Activated CD4-positive, CD25-positive, alpha-beta regulatory T cell treated with anti-CD3 and anti-CD28 coated beads, Interleukin-2, amount 50 U/mL, for 24 hours (primary cell): Measurements from ENCODE around the gene SMG6.
A peak's percentile ranks its signal among the peaks of the same experiment; 100 is the strongest.
"Not testable (repeated sequence)": the region's sequence is repeated elsewhere in the genome, so short reads cannot be mapped to it uniquely, and the experiment has no call there.

Experiments used
- ATAC-seq, 2 donors: fragments of 150-1000 bp; cut with Tn5 transposase; one replicate each; pipeline ENCODE4 v1.10.0; 2021; ENCODE audit warnings: mild to moderate bottlenecking in 1 of 2, moderate library complexity in 1 of 2

Gene SMG6

DNA sequence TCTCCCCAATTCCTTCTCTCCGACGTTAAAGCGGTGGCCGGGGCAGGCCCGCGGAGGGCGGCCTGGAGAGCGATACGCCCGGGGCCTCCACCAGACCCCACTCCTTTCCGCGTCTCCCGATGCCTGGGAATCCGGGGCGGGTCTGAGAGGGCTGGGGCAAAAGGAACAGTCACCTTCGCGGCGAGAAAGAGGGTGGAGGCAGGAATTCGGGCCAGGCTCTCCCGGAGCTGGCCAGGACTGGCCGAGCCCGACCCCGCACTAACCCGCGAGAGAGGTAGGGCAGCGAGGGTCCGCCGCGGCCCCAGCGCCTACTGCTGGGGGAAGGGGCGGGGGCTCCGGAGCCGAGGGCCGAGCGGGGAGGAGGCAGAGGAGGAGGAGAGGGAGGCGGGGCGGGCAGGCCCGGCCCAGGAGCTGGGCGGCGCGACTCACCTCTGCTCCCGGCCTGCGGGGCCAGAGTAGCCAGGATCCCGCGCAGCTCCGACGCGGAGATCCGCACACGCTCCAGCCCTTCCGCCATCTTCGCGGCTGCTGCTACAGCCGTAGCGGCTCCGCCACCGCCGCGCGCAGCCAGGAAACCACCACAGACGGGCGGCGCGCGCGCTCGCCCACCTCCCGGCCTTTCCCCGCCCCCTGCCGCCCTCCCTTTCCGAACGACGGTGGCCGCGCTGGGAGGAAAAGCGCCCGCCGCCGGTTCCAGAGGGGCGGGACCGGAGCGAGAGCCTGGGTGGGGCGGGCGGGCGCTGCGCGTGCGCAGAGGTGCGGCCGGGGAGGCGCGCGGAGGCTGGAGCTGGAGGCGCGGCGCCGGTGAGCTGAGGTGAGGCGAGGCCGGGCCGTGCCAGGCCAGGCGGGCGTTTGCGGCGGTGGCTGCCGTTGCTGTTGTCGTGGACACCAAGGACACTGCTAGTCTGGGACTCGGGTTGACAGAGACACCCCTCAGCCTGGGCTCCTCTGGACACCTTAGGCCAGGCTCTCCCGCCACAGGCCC is at the start of gene SMG6, which contains the start of gene SRR:
Gene SMG6 (minus strand): TSS at position 582 of the 985 bp plus-strand sequence. CDS start 65 bp downstream, at position 517.
Gene SRR (plus strand): TSS at position 747 of the 985 bp plus-strand sequence. CDS start 11,611 bp downstream, outside the sequence.
- peak; percentile 84 to 87 for ATAC-seq

GRCh38 chr17:2351269-2351668 is 47.7 kb upstream of the SMG6 start:
- ATAC-seq: no peak

DNA sequence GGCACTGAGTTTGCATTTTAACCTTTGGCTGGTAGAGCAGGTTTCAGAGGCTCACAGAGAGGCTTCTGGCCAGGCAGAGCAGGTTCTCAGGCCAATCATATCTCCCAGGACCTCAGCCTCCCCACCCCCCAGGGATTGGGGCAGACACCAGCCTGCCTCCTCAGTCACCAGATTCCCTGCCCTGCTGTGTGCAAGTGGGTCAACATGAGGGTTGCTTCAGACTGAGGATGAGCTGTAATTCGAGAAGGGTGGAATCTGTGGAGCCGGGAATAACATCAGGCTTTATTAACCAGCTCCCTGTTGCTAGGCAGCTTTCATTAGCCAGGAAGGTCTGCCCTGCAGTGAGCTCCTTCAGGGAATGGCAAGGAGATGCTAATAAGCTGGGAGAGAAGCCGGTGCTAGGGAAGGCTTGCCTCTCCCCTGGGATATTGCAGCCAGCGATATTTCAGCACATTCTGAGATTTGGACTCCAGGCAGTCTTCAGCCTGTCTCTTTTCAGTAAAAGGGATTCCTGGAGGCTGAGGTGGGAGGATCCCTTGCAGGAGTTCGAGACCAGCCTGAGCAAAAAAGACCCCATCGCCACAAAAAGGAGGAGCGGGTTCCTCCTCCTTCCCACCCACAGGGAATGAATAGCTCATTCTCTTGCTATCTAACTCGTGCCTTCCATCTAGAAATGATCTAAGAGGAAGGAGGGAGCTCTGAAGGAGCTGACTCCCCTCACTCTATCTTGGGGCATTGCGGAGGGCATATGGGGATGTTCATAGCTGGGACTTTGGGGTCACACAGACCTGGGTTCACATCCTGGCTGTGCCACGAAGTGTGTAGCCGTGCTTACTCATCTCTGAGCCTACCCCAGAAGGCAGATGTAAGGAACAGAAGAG is 44.5 kb upstream of the SMG6 start:
- ATAC-seq: no peak

- ATAC-seq: no peak
Observed at GRCh38 chr17:2346475-2346874, 42.9 kb upstream of the SMG6 start.

DNA sequence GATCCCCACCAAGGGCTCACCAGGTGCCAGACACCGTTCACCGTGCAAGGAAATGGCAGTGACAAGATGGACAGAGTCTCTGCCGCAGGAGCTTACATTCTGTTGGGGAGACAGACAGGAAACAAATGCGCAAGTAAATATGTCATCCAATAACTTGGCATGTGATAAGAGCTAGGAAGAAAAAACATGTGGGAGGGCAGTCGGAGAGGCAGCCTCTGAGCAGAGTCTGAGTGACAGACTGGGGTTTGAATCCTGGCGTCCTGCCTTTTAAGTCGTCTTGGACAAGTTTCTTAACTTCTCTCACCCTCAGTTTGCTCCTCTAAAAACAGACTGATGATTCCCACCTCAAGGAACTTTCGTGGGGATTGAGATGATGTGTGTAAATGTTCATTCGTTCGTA is 40.9 kb upstream of the SMG6 start:
- no peak for ATAC-seq

DNA sequence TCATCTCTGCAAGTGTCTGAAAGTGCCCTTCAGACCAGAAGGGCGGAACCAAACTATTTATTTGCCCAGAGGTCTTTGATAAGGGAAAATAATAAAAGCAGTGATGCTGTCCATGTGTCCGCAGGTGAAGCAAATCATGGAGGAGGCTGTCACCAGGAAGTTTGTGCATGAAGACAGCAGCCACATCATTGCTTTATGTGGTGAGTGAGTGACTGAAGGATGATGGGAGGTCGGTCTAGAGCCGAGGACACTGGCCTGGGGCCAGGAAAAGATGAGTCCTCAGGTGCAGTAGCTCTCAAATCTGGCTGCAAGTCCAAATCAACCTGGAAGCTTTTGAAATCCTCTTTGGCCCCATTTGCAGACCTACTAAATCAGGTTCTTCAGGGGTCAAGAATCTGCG is 39.8 kb upstream of the SMG6 start:
- ATAC-seq: peak; percentile 48 to 55

GRCh38 chr17:2338315-2338657 is 34.7 kb upstream of the SMG6 start:
- no peak for ATAC-seq

- peak; percentile 18 to 25 for ATAC-seq
Observed at GRCh38 chr17:2337544-2338314, 34.1 kb upstream of the SMG6 start.

- peak; percentile 60 to 64 for ATAC-seq
Observed at GRCh38 chr17:2336852-2337543, 33.4 kb upstream of the SMG6 start, which contains the start of gene SGSM2. SGSM2 (plus strand) TSS chr17:2337501; CDS start chr17:2337689, 188 bp downstream.

DNA sequence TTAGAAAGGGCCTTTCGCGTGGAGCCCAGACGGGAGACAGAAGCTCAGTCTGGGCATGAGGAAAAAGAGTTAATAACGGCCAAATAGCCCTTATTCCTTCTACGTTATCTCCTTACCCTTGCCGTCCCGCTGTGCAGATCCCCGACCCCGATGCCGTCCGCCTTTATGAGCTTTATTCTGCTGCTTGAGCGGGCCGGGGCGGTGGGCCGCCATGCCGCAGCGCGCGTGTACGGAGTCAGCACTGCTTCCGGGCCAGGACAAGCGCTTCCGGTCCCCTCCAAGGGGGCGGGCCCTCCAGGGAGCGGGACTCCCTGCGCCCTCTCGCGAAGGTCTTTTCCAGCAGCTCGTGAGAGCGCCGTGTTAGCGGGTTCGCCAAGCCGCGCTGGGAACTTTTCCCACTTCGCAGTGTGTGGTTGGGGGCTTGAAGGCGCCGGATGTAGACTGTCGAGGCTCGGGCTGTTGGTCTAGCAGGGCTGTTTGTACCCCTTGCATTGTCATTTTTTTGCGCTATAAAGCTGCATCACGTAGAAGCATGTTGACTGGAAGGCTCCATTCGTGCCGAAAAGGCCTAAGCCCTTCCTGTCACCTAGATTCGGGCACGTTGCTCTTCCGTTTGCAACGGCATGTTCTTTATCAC is 32.7 kb upstream of the SMG6 start, which contains the start of gene TSR1:
Gene TSR1 (minus strand): TSS at position 243 of the 637 bp plus-strand sequence. CDS start 30 bp downstream, at position 213.
- peak; percentile 93 for ATAC-seq

DNA sequence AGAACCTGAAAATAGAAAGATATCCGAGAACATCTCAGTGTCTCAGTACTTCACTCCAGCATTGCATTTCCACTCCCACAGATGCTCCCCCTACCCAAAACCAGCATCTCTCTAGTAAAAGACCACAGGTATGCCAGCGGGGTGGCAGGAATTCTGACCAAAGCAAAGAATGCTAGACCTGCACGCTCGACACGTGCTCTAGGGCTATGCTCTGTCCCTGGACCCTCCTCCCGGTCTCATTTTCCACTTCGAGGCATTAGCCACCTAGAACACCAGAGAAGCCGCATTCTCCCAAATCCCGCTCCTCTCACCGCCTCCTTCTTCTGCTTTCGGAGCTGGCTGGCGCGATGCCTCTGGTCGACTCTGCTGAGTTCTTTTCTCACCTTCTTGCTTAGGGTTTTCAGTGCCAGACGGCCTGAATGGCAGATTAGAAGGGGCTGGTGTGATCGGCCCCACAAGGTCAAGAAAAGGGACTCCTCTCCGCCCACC is 32.2 kb upstream of the SMG6 start:
- no peak for ATAC-seq

DNA sequence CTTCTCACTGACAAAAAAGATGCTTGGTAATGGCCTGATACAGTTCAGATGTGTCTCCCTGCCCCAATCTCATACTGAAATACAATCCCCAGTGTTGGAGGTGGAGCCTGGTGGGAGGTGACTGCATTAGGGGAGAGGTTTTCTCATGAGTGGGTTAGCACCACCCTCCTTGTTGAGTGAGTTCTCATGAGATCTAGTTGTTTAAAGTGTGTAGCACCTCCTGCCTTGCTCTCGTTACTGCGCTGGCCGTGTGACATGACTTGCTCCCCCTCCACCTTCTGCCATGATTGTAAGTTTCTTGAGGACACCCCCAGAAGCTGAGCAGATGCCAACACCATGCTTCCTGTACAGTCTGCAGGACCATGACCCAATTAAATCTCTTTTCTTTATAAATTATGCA is 27.7 kb upstream of the SMG6 start:
- no peak for ATAC-seq

DNA sequence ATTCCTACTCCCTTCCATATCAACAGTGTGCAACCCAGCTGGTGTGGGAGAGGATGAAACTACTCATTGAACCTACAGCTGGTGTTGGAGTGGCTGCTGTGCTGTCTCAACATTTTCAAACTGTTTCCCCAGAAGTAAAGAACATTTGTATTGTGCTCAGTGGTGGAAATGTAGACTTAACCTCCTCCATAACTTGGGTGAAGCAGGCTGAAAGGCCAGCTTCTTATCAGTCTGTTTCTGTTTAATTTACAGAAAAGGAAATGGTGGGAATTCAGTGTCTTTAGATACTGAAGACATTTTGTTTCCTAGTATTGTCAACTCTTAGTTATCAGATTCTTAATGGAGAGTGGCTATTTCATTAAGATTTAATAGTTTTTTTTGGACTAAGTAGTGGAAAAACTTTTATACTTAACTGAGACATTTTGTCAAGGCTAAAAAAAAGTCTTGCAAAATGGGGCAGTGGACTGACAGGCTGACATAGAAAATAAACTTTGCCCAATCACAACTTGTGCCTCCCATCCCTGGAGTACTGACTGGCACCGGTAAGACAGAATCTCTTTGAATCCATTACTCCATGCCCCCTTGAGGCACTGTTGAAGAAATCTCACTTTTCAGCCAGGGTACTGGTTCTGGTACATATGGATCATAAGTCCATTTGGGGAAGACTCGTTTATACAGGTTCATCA is 20.2 kb upstream of the SMG6 start:
- no peak for ATAC-seq

- ATAC-seq: no peak
Observed at GRCh38 chr17:2321399-2321798, 17.8 kb upstream of the SMG6 start.

GRCh38 chr17:2319051-2319450 is 15.5 kb upstream of the SMG6 start:
- no peak for ATAC-seq

DNA sequence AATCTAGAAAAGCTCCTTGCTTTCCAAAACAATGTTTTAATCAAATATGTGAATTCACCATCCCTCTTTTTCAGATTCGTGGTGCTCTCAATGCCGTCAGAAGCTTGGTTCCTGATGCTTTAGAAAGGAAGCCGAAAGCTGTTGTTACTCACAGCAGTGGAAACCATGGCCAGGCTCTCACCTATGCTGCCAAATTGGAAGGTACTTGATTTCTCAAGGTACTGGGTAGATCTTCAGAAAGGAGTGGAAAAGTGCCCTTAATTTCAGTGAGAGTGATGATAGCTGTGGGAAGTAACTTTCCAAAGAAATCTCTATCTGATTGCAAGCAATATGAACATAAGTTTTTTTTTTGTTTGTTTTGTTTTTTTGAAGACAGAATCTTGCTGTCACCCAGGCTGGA is 14.2 kb upstream of the SMG6 start:
- ATAC-seq: no peak

DNA sequence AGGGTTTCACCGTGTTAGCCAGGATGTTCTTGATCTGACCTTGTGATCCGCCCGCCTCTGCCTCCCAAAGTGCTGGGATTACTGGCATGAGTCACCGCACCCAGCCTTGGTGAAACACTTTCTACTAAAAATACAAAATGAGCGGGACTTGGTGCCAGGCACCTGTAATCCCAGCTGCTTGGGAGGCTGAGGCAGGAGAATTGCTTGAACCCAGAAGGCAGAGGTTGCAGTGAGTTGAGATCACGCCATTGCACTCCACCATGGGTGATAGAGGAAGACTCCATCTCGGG is 13.3 kb upstream of the SMG6 start:
- not testable (repeated sequence) for ATAC-seq

DNA sequence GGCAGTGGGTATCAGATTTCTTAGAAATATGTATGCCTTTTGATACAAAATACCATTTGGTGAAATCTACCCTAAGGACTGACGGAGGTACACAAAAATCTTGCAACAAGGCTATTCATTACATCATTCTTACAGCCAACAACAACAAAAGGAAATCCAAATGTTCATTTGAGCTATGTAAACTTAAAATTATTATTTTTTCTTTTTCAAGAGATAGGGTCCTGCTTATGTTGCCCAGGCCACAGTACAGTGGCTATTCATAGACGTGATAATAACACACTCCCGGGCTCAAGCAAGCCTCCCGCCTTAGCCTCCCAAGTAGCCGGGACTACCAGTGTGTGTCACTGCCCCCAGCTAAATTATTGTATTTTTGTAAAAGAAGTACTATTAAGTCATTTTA is 9.2 kb upstream of the SMG6 start:
- no peak for ATAC-seq

GRCh38 chr17:2309338-2310154 is 6.0 kb upstream of the SMG6 start:
- ATAC-seq: no peak

DNA sequence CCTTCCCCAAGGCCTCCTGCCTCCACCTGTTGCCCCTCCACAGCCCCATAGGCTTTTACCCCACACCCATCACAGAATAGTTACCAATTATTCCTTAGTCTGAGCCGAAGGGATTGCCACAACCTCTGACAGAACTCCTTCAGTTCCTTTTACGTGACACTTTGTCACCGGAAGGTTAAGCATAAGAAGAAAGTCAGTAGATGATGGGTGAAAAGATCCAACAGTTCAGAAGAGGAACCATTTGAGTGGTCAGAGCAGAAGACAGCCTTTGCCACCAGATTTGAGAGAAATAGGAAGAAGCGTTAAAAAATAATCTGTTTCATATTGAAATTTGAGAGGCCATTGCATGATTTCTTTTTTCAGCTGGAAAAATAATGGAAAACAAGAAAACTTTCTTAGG is 1.3 kb upstream of the SMG6 start:
- ATAC-seq: no peak
